Islet precursor cell (in vitro differentiated cells): ENCODE results near the gene FAM83E.
"Not testable (repeated sequence)": the region's sequence is repeated elsewhere in the genome, so short reads cannot be mapped to it uniquely, and the experiment has no call there.

Experiments
- DNase-seq: peaks from one replicate; pipeline ENCODE4 v3.0.0-alpha.2; 2018

Gene FAM83E

GRCh38 chr19:48614436-48615230 lies at the start of gene FAM83E:
FAM83E (minus strand) TSS chr19:48615076; CDS start chr19:48613372, 1,704 bp downstream.
- peak; percentile 71 for DNase-seq

GRCh38 chr19:48664476-48664875 lies 49.6 kb upstream of the FAM83E start:
- DNase-seq, result no peak

- no peak for DNase-seq
These were observed 48.8 kb upstream of the FAM83E start for GRCh38 chr19:48663667-48664066.

GRCh38 chr19:48661711-48662090 lies 46.8 kb upstream of the FAM83E start:
- DNase-seq, result no peak

- no peak for DNase-seq
These were observed 46.2 kb upstream of the FAM83E start for GRCh38 chr19:48660852-48661710.

GRCh38 chr19:48659768-48660167 lies 44.9 kb upstream of the FAM83E start:
- DNase-seq, result no peak

- no peak for DNase-seq
These were observed 43.6 kb upstream of the FAM83E start for GRCh38 chr19:48658483-48658882.

- DNase-seq, result not testable (repeated sequence)
These were observed 43.0 kb upstream of the FAM83E start for GRCh38 chr19:48657828-48658227.

GRCh38 chr19:48656840-48657474 lies 42.1 kb upstream of the FAM83E start:
- no peak for DNase-seq

GRCh38 chr19:48654299-48655059 lies 39.6 kb upstream of the FAM83E start:
- no peak for DNase-seq

- no peak for DNase-seq
These were observed 36.8 kb upstream of the FAM83E start for GRCh38 chr19:48651683-48652048.

- DNase-seq, result no peak
These were observed 36.3 kb upstream of the FAM83E start for GRCh38 chr19:48650974-48651682.

GRCh38 chr19:48648134-48648533 lies 33.3 kb upstream of the FAM83E start:
- no peak for DNase-seq

- DNase-seq, result peak; percentile 95
These were observed 31.9 kb upstream of the FAM83E start for GRCh38 chr19:48646722-48647216.

- peak; percentile 69 for DNase-seq
These were observed 31.3 kb upstream of the FAM83E start, which contains the start of gene CA11 for GRCh38 chr19:48646001-48646721. CA11 (minus strand) TSS chr19:48646187; CDS start chr19:48645632, 555 bp downstream.

GRCh38 chr19:48645620-48646000 lies 30.7 kb upstream of the FAM83E start:
- DNase-seq, result no peak

- DNase-seq, result no peak
These were observed 30.2 kb upstream of the FAM83E start for GRCh38 chr19:48644839-48645619.

GRCh38 chr19:48644355-48644754 lies 29.5 kb upstream of the FAM83E start:
- DNase-seq, result no peak

GRCh38 chr19:48642862-48643261 lies 28.0 kb upstream of the FAM83E start:
- no peak for DNase-seq

- DNase-seq, result no peak
These were observed 27.0 kb upstream of the FAM83E start for GRCh38 chr19:48641850-48642249.
